HG03066 (cell line): ENCODE measurements around the gene MAP4K1.

Experiments
- ATAC-seq: cut with Tn5 transposase; IDR thresholded peaks from one replicate; pipeline ENCODE4 v1.9.1; 2021; ENCODE audit warnings: low read depth; ENCODE audit not compliant: unreplicated experiment

The MAP4K1 gene

GRCh38 chr19:38549061-38549460 is 68.7 kb downstream of the MAP4K1 start:
- ATAC-seq: no peak

- no peak for ATAC-seq
Measured at GRCh38 chr19:38547421-38547820, 70.3 kb downstream of the MAP4K1 start.

DNA sequence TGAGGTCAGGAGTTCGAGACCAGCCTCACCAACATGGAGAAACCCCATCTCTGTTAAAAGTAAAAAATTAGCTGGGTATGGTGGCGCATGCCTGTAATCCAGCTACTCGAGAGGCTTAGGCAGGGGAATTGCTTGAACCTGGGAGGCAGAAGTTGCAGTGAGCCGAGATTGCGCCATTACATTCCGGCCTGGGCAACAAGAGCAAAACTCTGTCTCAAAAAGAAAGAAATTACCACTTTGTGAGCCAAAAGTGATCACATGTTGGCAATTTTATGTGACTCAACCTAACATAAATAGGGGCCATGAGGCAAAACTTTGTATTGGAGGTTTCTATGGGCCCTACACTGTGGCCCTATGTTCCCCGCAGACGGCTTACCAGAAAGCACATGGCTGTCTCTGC is 72.2 kb downstream of the MAP4K1 start:
- no peak for ATAC-seq

- no peak for ATAC-seq
Measured at GRCh38 chr19:38544569-38545315, 73.0 kb downstream of the MAP4K1 start.

- ATAC-seq: no peak
Measured at GRCh38 chr19:38543807-38544568, 73.8 kb downstream of the MAP4K1 start.

DNA sequence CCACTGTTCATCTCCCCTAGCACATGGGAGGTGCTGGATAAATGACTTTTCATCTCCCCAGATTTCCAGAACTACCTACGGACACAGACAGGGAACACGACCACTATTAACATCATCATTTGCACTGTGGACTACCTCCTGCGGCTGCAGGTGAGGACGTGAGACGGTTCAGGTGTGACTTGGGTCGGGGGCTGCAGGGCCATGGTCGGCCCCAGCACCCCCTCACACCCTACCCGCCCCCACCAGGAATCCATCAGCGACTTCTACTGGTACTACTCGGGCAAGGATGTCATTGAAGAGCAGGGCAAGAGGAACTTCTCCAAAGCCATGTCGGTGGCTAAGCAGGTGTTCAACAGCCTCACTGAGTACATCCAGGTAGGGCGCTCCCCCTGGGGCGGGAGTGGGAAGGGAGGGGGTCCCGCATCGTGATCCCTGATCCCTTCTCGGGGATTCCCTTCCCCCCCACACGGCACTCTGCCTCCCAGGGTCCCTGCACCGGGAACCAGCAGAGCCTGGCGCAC is 74.4 kb downstream of the MAP4K1 start:
- ATAC-seq: no peak

DNA sequence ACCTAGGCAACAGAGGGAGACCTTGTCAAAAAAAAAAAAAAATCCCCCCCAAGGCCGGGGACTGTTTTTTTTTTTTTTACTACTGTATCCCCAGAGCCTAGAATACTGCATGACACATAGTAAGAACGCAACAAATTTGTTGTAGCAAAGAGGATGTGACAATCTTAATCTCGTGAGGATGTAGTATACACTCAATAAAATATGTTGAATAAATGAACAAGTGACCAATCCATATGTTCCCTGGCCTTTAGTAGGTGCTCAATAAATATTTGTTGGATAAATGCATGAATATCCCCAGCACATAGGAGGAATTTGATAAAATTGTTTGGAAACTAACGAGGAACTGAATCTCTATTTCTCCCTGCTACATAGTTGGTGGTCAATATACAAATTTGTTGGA is 75.7 kb downstream of the MAP4K1 start:
- no peak for ATAC-seq

DNA sequence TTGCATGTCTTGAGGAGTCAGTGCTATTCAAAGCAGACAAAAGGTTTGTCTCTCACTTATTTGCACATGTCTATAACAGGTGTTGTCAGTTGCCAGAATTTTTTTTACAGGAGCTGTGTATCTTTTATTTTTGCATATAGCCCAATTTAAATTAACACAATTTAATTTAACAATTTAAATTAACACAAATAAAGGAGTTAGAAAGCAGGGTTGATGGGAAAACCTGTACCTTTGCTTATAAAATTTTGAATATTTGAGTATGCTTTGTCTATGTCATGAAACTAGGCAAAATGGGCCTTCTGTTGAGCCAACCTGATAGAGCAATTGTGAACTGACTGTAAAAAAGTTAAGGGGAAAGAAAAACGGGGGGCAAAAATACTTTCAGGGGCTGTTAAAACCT is 78.0 kb downstream of the MAP4K1 start:
- ATAC-seq: no peak

GRCh38 chr19:38538793-38539528 is 78.8 kb downstream of the MAP4K1 start:
- no peak for ATAC-seq

- ATAC-seq: no peak
Measured at GRCh38 chr19:38538386-38538785, 79.4 kb downstream of the MAP4K1 start.
